HCT116 (cell line): Measurements from ENCODE around the gene C14orf132. TPM values are rescaled to one million over a fixed set of nuclear protein-coding genes. Genes with fewer than 3 reads are reported as not detected.

Experiments used
- ATAC-seq: fragments of 200-7000 bp; cut with Tn5 transposase; 2 replicates; pipeline ENCODE4 v1.9.1; 2020; ENCODE audit warnings: mild to moderate bottlenecking, moderate library complexity
- BruUV-seq: library from RNA; stranded (reverse); fragments of 400-500 nt; replicated peaks from 2 replicates; lab custom pipeline; 2021; lab: Mats Ljungman, UMichigan
- CTCF ChIA-PET: fragments of 300-600 bp; sonication (Branson Sonifier 250); formaldehyde crosslinking; loops from one replicate; lab custom pipeline; 2021; ENCODE audit warnings: antibody characterized with exemption; lab: Charles Lee
- POLR2A ChIA-PET: fragments of 300-600, 350-600 bp; sonication (Branson Sonifier 250); formaldehyde crosslinking; loops from one replicate; lab custom pipeline; 2021; ENCODE audit warnings: antibody characterized with exemption; lab: Charles Lee
- RAD21 ChIA-PET, 2 experiments: fragments of 300-600 bp; sonication (Branson Sonifier 250); formaldehyde crosslinking; loops; one replicate each; lab custom pipeline; 2023; ENCODE audit warnings: low total read pairs in 2 of 2; ENCODE audit not compliant: uncharacterized antibody in 2 of 2, unreplicated experiment in 2 of 2, low non-redundant PET in 1 of 2; lab: Charles Lee
- DNase-seq: peaks from one replicate; pipeline ENCODE4 v3.0.0-alpha.2; 2010; ENCODE audit warnings: low read depth, low spot score
- H2AFZ ChIP-seq: fragments of 200-600 bp; shearing (Covaris generic), sonication (generic); 2 replicates; pipeline ENCODE4 v1.6.1; 2017; ENCODE audit warnings: low read depth, mixed run types, mixed read lengths, antibody characterized with exemption, low read length; ENCODE audit not compliant: poor library complexity, severe bottlenecking
- H3K27ac ChIP-seq: 2 replicates; pipeline ENCODE4 v1.5.1; 2012; ENCODE audit warnings: low read depth, low read length
- H3K27me3 ChIP-seq: fragments of 200-600 bp; sonication (generic); 2 replicates; pipeline ENCODE4 v1.6.1; 2016; ENCODE audit warnings: mixed run types, low read length, mixed read lengths; ENCODE audit not compliant: insufficient read depth
- H3K36me3 ChIP-seq, 2 experiments: fragments of 200-500 bp in 1 of 2; fragments of 200-600 bp in 1 of 2; sonication (Bioruptor generic) in 1 of 2; sonication (generic) in 1 of 2; 2 replicates each; pipeline versions ENCODE4 v1.5.1 to v1.6.1; 2014 to 2016; ENCODE audit warnings: low read length in 2 of 2, inconsistent platforms in 1 of 2, mixed read lengths in 1 of 2, mixed run types in 1 of 2; ENCODE audit not compliant: insufficient read depth in 2 of 2, control insufficient read depth in 1 of 2
- H3K4me1 ChIP-seq, 2 experiments: fragments of 200-600 bp in 1 of 2; sonication (generic) in 1 of 2; 2 replicates each; pipeline versions ENCODE4 v1.5.1 to v1.6.1; 2012 to 2017; ENCODE audit warnings: low read length in 2 of 2, inconsistent platforms in 1 of 2, mild to moderate bottlenecking in 1 of 2, mixed read lengths in 1 of 2, mixed run types in 1 of 2, moderate library complexity in 1 of 2; ENCODE audit not compliant: insufficient read depth in 2 of 2, control insufficient read depth in 1 of 2
- H3K4me2 ChIP-seq: fragments of 200-600 bp; sonication (generic); 2 replicates; pipeline ENCODE4 v1.6.1; 2017; ENCODE audit warnings: mixed run types, low read length, mixed read lengths
- H3K4me3 ChIP-seq, 2 experiments: fragments of 200-600 bp in 1 of 2; sonication (generic) in 1 of 2; replicated peaks in 1 of 2; 2 replicates each; pipeline ENCODE4 v1.5.1; 2011 to 2016; ENCODE audit warnings: low read length in 2 of 2, control low read depth in 1 of 2, low read depth in 1 of 2, mild to moderate bottlenecking in 1 of 2, mixed read lengths in 1 of 2, mixed run types in 1 of 2
- H3K79me2 ChIP-seq: fragments of 200-600 bp; sonication (generic); 2 replicates; pipeline ENCODE4 v1.6.1; 2017; ENCODE audit warnings: mild to moderate bottlenecking, mixed run types, low read length, moderate library complexity, mixed read lengths; ENCODE audit not compliant: insufficient read depth
- H3K9ac ChIP-seq: fragments of 200-600 bp; sonication (generic); 2 replicates; pipeline ENCODE4 v1.6.1; 2016; ENCODE audit warnings: low read length, mixed read lengths
- H3K9me2 ChIP-seq: fragments of 200-600 bp; sonication (generic), shearing (Covaris generic); 2 replicates; pipeline ENCODE4 v1.6.1; 2017; ENCODE audit warnings: mixed run types, mild to moderate bottlenecking, moderate library complexity; ENCODE audit not compliant: insufficient read depth
- H3K9me3 ChIP-seq, 2 experiments: fragments of 200-500 bp in 1 of 2; fragments of 200-600 bp in 1 of 2; sonication (Bioruptor generic) in 1 of 2; sonication (generic) in 1 of 2; 2 replicates each; pipeline ENCODE4 v1.6.1; 2014 to 2017; ENCODE audit warnings: low read length in 2 of 2, mixed read lengths in 2 of 2, inconsistent platforms in 1 of 2, low read depth in 1 of 2, mild to moderate bottlenecking in 1 of 2, mixed run types in 1 of 2, moderate library complexity in 1 of 2; ENCODE audit not compliant: control insufficient read depth in 1 of 2, insufficient read depth in 1 of 2
- H4K20me1 ChIP-seq: fragments of 200-600 bp; sonication (generic), shearing (Covaris generic); 2 replicates; pipeline ENCODE4 v1.6.1; 2017; ENCODE audit warnings: mixed run types, mild to moderate bottlenecking, moderate library complexity; ENCODE audit not compliant: insufficient read depth
- EZH2phosphoT487 ChIP-seq: fragments of 200-600 bp; IDR thresholded peaks from 2 replicates; pipeline ENCODE4 v1.6.1; 2018; ENCODE audit warnings: antibody characterized with exemption, borderline replicate concordance
- TCF7L2 ChIP-seq: IDR thresholded peaks from 2 replicates; pipeline ENCODE4 v1.7.0; 2011; ENCODE audit warnings: borderline replicate concordance, inconsistent platforms; ENCODE audit not compliant: insufficient read depth, insufficient read length; ENCODE audit errors: extremely low read depth
- YY1 ChIP-seq: IDR thresholded peaks from 2 replicates; pipeline ENCODE4 v1.6.1; 2011; ENCODE audit warnings: low read length, low read depth, moderate library complexity, mild to moderate bottlenecking; ENCODE audit not compliant: insufficient replicate concordance; ENCODE audit errors: extremely low read depth
- ZFX ChIP-seq: fragments of 450-650 bp; IDR thresholded peaks from 2 replicates; pipeline ENCODE4 v1.6.1; 2017
- ZNF274 ChIP-seq: fragments of 200-500 bp; sonication (Bioruptor generic); IDR thresholded peaks from 2 replicates; pipeline ENCODE4 v1.6.1; 2014; ENCODE audit warnings: mild to moderate bottlenecking, low read depth, low read length, inconsistent platforms
- intact Hi-C: fragments of 100-400 bp; cut with micrococcal nuclease; formaldehyde crosslinking; loops from 2 replicates; pipeline ENCODE4 v1.10.0; 2022
- total RNA-seq: library from RNA; stranded (reverse); gene quantifications from one replicate; pipeline ENCODE4 v1.2.1, GENCODE V29; 2021; ENCODE audit not compliant: unreplicated experiment
- TF ChIP-seq, protein P1 (sequence below): IDR thresholded peaks from 2 replicates; pipeline ENCODE4 v1.6.1; 2012
- TF ChIP-seq, protein P2 (sequence below): IDR thresholded peaks from 2 replicates; pipeline ENCODE4 v1.6.1; 2012; ENCODE audit warnings: low read depth

C14orf132 gene
- total RNA-seq, 1 experiment from 2014 or later = 3.4 TPM

GRCh38 chr14:96094211-96094610 lies 55.0 kb downstream of the C14orf132 start:
- no peak overlapping the region for H3K27ac ChIP-seq
- H3K79me2 ChIP-seq = no peaks in the 10 kb centered on the region
- ChIA-PET RAD21 (no interaction called here), CTCF (interaction anchor here (1.6 kb wide), 1 partner anchor 11 kb away, joined by 3 read pairs; no protein-coding TSS in a partner anchor)
- no peaks in the 10 kb centered on the region for H3K36me3 ChIP-seq
- H3K4me2 ChIP-seq = no peak overlapping the region
- no peak for ATAC-seq
- no peaks in the 10 kb centered on the region for H3K4me1 ChIP-seq
- H2AFZ ChIP-seq = no peak overlapping the region
- DNase-seq = no peak
- no peak for TF ChIP-seq YY1
- TF ChIP-seq TCF7L2 = no peak
- TF ChIP-seq, protein P1, sequence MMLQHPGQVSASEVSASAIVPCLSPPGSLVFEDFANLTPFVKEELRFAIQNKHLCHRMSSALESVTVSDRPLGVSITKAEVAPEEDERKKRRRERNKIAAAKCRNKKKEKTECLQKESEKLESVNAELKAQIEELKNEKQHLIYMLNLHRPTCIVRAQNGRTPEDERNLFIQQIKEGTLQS = no peak
- TF ChIP-seq, all 23 proteins: peak for 0
- Histone ChIP-seq H3K9me3 (no peaks in the 10 kb centered on the region), H3K27me3 (no peaks in the 10 kb centered on the region), H3K9me2 (no peaks in the 10 kb centered on the region), H3K9ac (no peak overlapping the region), H3K4me3 (no peak overlapping the region), H4K20me1 (no peaks in the 10 kb centered on the region)
- no TSS peak for BruUV-seq
- POLR2A ChIA-PET = no interaction called here
- intact Hi-C loops = no loop called here

GRCh38 chr14:96094656-96095055 lies 55.5 kb downstream of the C14orf132 start:
- TF ChIP-seq, protein P2, sequence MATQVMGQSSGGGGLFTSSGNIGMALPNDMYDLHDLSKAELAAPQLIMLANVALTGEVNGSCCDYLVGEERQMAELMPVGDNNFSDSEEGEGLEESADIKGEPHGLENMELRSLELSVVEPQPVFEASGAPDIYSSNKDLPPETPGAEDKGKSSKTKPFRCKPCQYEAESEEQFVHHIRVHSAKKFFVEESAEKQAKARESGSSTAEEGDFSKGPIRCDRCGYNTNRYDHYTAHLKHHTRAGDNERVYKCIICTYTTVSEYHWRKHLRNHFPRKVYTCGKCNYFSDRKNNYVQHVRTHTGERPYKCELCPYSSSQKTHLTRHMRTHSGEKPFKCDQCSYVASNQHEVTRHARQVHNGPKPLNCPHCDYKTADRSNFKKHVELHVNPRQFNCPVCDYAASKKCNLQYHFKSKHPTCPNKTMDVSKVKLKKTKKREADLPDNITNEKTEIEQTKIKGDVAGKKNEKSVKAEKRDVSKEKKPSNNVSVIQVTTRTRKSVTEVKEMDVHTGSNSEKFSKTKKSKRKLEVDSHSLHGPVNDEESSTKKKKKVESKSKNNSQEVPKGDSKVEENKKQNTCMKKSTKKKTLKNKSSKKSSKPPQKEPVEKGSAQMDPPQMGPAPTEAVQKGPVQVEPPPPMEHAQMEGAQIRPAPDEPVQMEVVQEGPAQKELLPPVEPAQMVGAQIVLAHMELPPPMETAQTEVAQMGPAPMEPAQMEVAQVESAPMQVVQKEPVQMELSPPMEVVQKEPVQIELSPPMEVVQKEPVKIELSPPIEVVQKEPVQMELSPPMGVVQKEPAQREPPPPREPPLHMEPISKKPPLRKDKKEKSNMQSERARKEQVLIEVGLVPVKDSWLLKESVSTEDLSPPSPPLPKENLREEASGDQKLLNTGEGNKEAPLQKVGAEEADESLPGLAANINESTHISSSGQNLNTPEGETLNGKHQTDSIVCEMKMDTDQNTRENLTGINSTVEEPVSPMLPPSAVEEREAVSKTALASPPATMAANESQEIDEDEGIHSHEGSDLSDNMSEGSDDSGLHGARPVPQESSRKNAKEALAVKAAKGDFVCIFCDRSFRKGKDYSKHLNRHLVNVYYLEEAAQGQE = no peak
- no peak for TF ChIP-seq EZH2phosphoT487
- no peak for TF ChIP-seq ZFX
- TF ChIP-seq ZNF274 = no peak
- TF ChIP-seq, all 23 proteins: peak for 0
- BruUV-seq = no TSS peak
- ChIA-PET CTCF (interaction anchor here (1.6 kb wide), 1 partner anchor 11 kb away, joined by 3 read pairs; no protein-coding TSS in a partner anchor), POLR2A (no interaction called here), RAD21 (no interaction called here)
- H3K9me2 ChIP-seq = no peaks in the 10 kb centered on the region
- no peaks in the 10 kb centered on the region for H3K79me2 ChIP-seq
- intact Hi-C loops = no loop called here
- no peak overlapping the region for H3K9ac ChIP-seq
- DNase-seq (no peak), ATAC-seq (no peak)
- no peak overlapping the region for H3K4me3 ChIP-seq
- H2AFZ ChIP-seq = no peak overlapping the region
- H3K4me1 ChIP-seq = no peaks in the 10 kb centered on the region
- H3K36me3 ChIP-seq = no peaks in the 10 kb centered on the region
- no peaks in the 10 kb centered on the region for H4K20me1 ChIP-seq
- H3K27me3 ChIP-seq = no peaks in the 10 kb centered on the region
- H3K27ac ChIP-seq = no peak overlapping the region
- no peaks in the 10 kb centered on the region for H3K9me3 ChIP-seq
- H3K4me2 ChIP-seq = no peak overlapping the region
